HG02610 (cell line): Measurements from ENCODE around the gene BBS4.

Source experiments
- ATAC-seq: cut with Tn5 transposase; IDR thresholded peaks from one replicate; pipeline ENCODE4 v1.9.1; 2021; ENCODE audit warnings: mild to moderate bottlenecking, moderate library complexity; ENCODE audit not compliant: unreplicated experiment

BBS4 gene

GRCh38 chr15:72754096-72754495 lies 68.1 kb downstream of the BBS4 start:
- no peak for ATAC-seq

GRCh38 chr15:72758182-72758581 lies 72.2 kb downstream of the BBS4 start:
- ATAC-seq, result no peak

GRCh38 chr15:72760590-72761260 lies 74.7 kb downstream of the BBS4 start:
- no peak for ATAC-seq

- no peak for ATAC-seq
These were observed 78.6 kb downstream of the BBS4 start for GRCh38 chr15:72764656-72765055.

- no peak for ATAC-seq
These were observed 80.0 kb downstream of the BBS4 start for GRCh38 chr15:72766025-72766424.

DNA sequence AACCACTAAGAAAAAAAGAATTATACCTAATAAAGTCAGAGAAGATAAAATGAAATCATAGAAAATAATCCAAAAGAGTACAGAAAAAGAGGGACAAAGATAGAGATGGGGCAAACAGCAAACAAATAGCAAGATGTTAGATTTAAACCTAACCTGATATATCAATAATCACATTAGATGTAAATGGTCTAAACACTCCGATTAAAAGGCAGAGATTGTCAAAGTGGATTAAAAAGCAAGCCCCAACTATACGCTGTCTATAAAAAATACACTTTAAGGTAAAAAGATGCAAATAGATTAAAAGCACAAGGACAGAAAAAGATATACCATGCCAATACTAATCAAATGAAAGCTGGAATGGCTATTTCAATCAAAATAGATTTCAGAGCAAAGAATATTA lies 80.8 kb downstream of the BBS4 start:
- ATAC-seq, result no peak

DNA sequence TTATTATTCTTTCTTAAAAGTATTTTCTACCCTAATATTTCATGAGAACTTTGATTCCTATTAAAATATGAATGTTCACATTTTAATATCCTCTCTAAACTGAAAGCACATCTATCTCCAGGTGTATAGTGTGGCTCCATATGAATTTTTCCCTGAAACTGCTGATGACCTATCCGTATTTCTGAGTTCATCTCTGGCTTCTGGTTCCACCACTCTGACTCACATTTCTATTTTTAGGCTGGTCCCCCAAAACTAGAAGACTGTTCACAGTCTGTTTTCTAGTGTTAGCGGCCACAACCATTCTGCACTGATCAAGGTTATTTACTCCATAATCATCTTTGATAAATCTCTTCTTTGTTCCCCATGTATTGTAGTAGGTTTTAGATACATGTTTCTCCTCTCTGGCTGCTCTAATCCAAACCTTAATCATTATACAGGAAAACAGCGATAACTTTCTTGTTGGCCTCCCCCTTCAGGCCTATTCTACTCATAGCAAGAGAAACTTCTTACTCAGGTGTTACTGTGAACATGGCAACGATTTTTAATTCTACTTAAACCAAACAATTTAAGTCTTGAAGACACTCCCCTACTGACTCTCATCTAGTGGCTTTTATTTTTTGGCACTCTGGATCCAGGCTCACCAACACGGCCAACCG lies 84.8 kb downstream of the BBS4 start:
- ATAC-seq, result no peak

DNA sequence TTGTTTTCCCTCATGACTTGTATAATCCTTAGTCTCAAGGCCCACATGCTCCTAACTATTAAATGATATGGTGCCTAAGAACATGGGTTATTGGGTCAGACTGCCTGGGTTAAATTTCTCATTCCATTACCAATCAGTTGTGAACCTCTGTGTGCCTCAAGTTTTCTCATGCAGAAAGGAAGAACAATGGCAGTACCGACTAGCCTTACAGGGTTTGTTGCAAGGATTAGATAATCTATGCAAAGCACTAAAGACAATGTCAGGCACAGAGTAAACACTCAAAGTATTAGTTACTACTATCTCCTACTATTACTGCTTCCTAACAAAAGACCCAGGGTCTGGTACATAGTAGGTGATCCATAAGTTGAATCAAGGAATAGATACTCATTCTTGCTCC lies 85.3 kb downstream of the BBS4 start:
- no peak for ATAC-seq

DNA sequence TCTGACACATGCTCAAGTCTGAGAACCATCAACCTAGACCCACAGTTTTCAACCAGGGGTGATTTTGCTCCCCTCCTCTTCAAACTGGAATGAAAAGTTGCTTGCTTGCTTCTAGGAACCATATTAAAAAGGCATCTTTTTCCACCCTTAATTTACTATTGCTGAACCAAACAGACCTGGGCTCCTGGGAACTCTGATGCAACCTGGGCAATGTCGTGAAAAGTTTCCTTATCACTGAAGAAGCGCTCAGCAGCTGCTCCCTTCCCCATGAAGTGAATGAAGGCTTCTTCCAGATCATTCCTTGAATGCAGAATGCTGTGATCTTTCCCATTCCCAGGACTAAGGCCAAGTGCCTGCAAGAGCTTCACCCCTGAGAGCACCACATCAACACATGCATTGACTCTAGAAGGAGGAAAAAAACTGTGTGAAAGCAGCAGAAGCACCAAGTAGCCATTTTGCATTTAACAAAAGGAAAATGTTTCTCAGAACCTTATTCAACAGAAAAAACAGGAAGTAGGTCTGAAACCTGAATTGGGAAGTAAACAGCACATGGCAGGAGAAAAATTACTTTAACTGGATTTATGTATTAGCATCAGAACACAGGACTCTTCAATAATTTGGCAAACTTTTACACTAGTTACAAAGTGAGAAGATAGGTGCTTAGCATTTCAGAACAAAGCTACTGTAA lies 88.8 kb downstream of the BBS4 start:
- no peak for ATAC-seq

DNA sequence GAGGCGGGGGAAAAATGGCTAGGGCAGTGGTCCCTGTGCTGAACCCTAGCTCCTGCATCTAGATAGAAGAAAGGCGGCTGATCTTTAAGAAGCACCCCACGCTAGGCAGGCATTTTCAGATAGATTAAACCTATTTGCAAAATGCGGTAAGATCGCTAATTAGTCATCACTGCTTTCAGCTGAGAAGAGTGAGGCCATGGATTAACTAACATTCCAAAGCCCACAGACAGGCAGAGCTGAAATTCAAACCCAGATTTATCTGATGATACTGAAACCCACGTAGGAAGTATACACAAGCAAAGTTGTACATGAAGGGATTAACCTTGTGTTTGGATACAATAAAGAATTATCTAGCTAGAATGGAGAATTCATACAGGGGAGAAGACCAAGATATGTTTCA lies 92.8 kb downstream of the BBS4 start:
- no peak for ATAC-seq

GRCh38 chr15:72781631-72782030 lies 95.6 kb downstream of the BBS4 start:
- no peak for ATAC-seq

- no peak for ATAC-seq
These were observed 96.4 kb downstream of the BBS4 start for GRCh38 chr15:72782274-72783003.

GRCh38 chr15:72783004-72783639 lies 97.1 kb downstream of the BBS4 start:
- peak; percentile 22 for ATAC-seq

DNA sequence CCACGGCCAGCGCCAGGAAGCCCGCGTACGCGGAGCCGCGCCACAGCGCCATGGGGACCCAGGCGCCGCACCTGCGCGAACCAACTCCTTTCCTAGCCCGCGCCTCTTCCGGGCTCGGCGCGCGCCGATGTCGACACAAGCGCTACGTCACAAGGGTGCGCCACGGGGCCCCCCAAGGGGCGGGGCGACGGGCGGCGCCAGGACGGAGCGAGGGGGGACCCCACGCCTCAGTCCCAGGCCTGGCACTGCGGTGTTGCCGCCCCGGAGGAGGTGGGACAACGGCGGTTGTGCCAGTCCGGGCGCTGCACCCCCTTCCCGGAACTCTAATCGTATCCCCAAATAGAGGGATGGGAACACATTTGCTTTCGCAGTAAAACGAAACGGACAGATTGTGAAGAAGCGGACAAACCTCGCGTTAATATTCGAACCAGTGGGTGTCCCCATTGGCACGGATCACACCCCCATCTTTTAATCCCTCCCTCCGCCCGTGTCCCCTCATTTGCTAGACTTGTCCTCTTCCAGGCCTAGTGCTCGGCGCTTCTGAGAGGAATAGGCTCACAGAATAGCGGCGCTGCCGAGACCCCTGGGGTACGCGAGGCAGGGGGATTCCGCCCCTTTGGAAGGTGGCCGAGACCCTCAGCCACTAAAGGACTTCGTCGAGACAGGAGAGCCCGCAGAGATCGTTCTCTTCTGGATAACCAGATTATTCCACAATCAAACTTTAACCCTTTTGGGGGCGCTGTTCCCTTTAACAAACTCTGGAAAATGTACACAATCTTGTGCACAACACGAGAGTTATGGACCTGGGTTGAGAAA lies 97.8 kb downstream of the BBS4 start, which contains the start of gene ADPGK:
Gene ADPGK (minus strand): TSS at position 119 of the 816 bp plus-strand sequence. CDS start 67 bp downstream, at position 52.
- ATAC-seq, result peak; percentile 71

- ATAC-seq, result peak; percentile 3
These were observed 98.5 kb downstream of the BBS4 start for GRCh38 chr15:72784456-72784876.

GRCh38 chr15:72785432-72785831 lies 99.4 kb downstream of the BBS4 start:
- no peak for ATAC-seq

DNA sequence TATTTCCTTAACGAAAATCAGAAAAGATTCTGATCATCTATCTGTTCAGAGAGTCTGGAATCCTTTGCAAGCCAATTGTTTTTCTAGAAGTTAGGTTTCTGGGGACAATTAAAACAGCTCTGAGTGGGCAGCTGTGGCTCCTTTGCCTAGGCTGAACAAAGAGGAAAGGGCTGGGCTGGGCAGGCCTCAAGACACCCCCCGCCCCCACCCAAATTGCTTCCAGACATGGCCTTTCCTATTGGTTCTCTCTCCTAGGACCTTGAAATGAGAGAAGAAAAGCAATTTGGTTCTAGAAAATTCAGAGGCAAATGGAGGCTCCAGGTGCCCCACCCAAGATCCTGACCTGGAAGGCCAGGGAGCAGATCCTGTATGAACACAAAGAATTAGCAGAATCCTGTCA lies 99.8 kb downstream of the BBS4 start:
- ATAC-seq, result no peak

GRCh38 chr15:72786242-72786641 lies 100.2 kb downstream of the BBS4 start:
- ATAC-seq, result no peak

- ATAC-seq, result no peak
These were observed 100.8 kb downstream of the BBS4 start for GRCh38 chr15:72786676-72787345.
